ENCODE data around the gene F12.

- peak; percentile 95 for TF ChIP-seq CTCF (IDR thresholded peaks at IDR 0.05)
- TF ChIP-seq POLR2AphosphoS5 (IDR thresholded peaks at IDR 0.05): no peak
- no peak for TF ChIP-seq EP300 (IDR thresholded peaks at IDR 0.05)
- no peak for TF ChIP-seq POLR2A (IDR thresholded peaks at IDR 0.05)
Observed at GRCh38 chr5:177390363-177391300, 18.7 kb downstream of the F12 start.
